ENCODE data around the gene DST. TPM values are rescaled to one million over a fixed set of nuclear protein-coding genes. Genes with fewer than 3 reads are reported as not detected.

Gene DST
- total and polyA plus RNA-seq, 2 of the 8 experiments (the other 6 are each of a cell fraction or from before 2014, with no cell fraction given): 49.4 to 116 TPM

DNA sequence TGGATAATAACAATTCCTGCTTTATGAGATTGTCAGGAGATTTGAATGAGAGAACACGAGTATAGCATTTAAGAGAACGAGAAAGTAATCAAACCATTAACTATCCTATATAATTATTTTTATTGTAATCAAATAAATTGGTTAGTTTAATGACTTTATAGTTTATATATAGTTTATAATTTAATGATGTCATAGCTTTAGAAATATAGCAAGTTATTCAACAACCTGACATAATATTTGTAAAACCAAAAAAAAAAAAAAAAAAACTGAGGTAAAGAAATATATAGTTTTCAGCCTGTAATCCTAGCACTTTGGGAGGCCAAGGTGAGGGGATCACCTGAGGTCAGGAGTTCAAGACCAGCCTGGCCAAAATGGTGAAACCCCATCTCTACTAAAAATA is 26.4 kb upstream of the DST start:
- Histone ChIP-seq H2BK120ac (replicated peaks; ENCODE audit: low read depth, low read length) (no peak overlapping the region), H4K5ac (ENCODE audit: insufficient read length, low read depth, low read length) (no peak overlapping the region), H4K91ac (replicated peaks; ENCODE audit: insufficient read length, low read length) (no peak overlapping the region), H2AK5ac (ENCODE audit: low read depth, low read length) (no peak overlapping the region), H3K4me3 (ENCODE audit: extremely low read depth in 1 of 4, insufficient read depth in 2 of 4, low read depth in 3 of 4, low read length in 4 of 4) (no peak overlapping the region), H2BK12ac (ENCODE audit: low read depth, low read length) (no peak overlapping the region), H3K9ac (replicated peaks in 1 of 4; ENCODE audit: extremely low read depth in 1 of 4, low read depth in 3 of 4, low read length in 3 of 4) (no peak overlapping the region), H3K79me2 (ENCODE audit: control insufficient read depth in 1 of 2, insufficient read depth in 2 of 2, low read length in 2 of 2) (peaks cover 0 to 5% of the 10 kb centered on the region in 2 experiments; a peak in 1 of 4 replicates), H2BK15ac (ENCODE audit: low read length) (no peak overlapping the region), H3K23ac (ENCODE audit: insufficient read length) (no peak overlapping the region), H3K14ac (ENCODE audit: insufficient read length) (no peak overlapping the region), H3K27ac (ENCODE audit: low read depth, low read length) (no peak overlapping the region), H2BK5ac (ENCODE audit: low read depth, low read length) (no peak overlapping the region), H3K36me3 (ENCODE audit: control insufficient read depth in 2 of 4, insufficient read depth in 4 of 4, low read length in 3 of 4) (peaks cover 0 to 5% (median 2%) of the 10 kb centered on the region in 4 experiments; a peak in 3 of 8 replicates), H3K56ac (replicated peaks; ENCODE audit: insufficient read length, low read depth, low read length) (no peak overlapping the region), H4K20me1 (replicated peaks in 1 of 2; ENCODE audit: control insufficient read depth in 1 of 2, insufficient read depth in 2 of 2, low read length in 2 of 2) (no peaks in the 10 kb centered on the region), H3K79me1 (ENCODE audit: low read depth, low read length) (no peaks in the 10 kb centered on the region), H3K4me2 (ENCODE audit: insufficient read depth in 1 of 2, low read depth in 2 of 2, low read length in 2 of 2) (no peak overlapping the region), H2BK20ac (ENCODE audit: low read length) (no peak overlapping the region), H3K4ac (replicated peaks; ENCODE audit: insufficient read length, low read depth, low read length) (no peak overlapping the region), H3K23me2 (ENCODE audit: low read depth, low read length) (no peaks in the 10 kb centered on the region), H4K8ac (ENCODE audit: extremely low read depth, insufficient read depth, low read length) (no peak overlapping the region), H2AFZ (ENCODE audit: low read length) (no peak overlapping the region), H3K4me1 (replicated peaks in 1 of 4; ENCODE audit: control insufficient read depth in 3 of 4, insufficient read depth in 4 of 4, low read length in 3 of 4) (no peaks in the 10 kb centered on the region), H3K27me3 (replicated peaks in 1 of 4; ENCODE audit: control insufficient read depth in 3 of 4, extremely low read depth in 1 of 4, insufficient read depth in 3 of 4, low read length in 3 of 4) (no peaks in the 10 kb centered on the region), H3K9me3 (ENCODE audit: insufficient read depth in 2 of 2, low read depth in 1 of 2, low read length in 1 of 2) (no peaks in the 10 kb centered on the region), H3K18ac (ENCODE audit: extremely low read depth, low read length) (no peak overlapping the region)
- ChIA-PET POLR2A (ENCODE audit: partially characterized antibody) (no interaction called here), CTCF (ENCODE audit: partially characterized antibody) (interaction anchor here (0.6 to 1.7 kb wide), 4 partner anchors 14 to 29 kb away, joined by 3 to 6 read pairs (median 4); no protein-coding TSS in a partner anchor)
- WGBS, 2 experiments (ENCODE audit: extremely low coverage in 1 of 2, insufficient coverage in 1 of 2, insufficient read length in 1 of 2, insufficient replicate concordance in 2 of 2, low coverage in 1 of 2, low lambda C conversion rate in 2 of 2, missing lambda C conversion rate in 1 of 2): 86% methylated on average over 2 of the region's 2 CpGs; no CpG with 5 or more reads in 1 of the 2 experiments
- no peak for FAIRE-seq
- DNase-seq (ENCODE audit: low read depth in 1 of 2, low spot score in 2 of 2): no peak
- TF ChIP-seq YY1 (IDR thresholded peaks at IDR 0.05; ENCODE audit: low read depth, low read length) (no peak), BACH1 (IDR thresholded peaks at IDR 0.05; ENCODE audit: low read length) (no peak), JUND (IDR thresholded peaks at IDR 0.05; ENCODE audit: low read length) (no peak), SP4 (IDR thresholded peaks at IDR 0.05; ENCODE audit: low read length) (no peak), POLR2A (IDR thresholded peaks at IDR 0.05; ENCODE audit: control extremely low read depth in 1 of 2, low read depth in 2 of 2, low read length in 2 of 2) (no peak), ASH2L (IDR thresholded peaks at IDR 0.05; ENCODE audit: low read length) (no peak), CHD1 (IDR thresholded peaks at IDR 0.05; ENCODE audit: low read depth, low read length) (no peak), SUZ12 (IDR thresholded peaks at IDR 0.05; ENCODE audit: low read length) (no peak)
